H9 (cell line): ENCODE results near the gene BRAF. TPM values are rescaled to one million over a fixed set of nuclear protein-coding genes. Genes with fewer than 3 reads are reported as not detected.

Experiments used
- DNase-seq: peaks from one replicate; pipeline ENCODE4 v3.0.0-alpha.2; 2017
- H2AFZ ChIP-seq: one replicate; pipeline ENCODE4 v1.6.1; 2013; ENCODE audit warnings: mild to moderate bottlenecking, low read length, control low read depth, moderate library complexity
- H2AK5ac ChIP-seq: 2 replicates; pipeline ENCODE4 v1.6.1; 2013; ENCODE audit warnings: low read length, control low read depth, mixed read lengths; ENCODE audit not compliant: insufficient read length
- H2BK120ac ChIP-seq: one replicate; pipeline ENCODE4 v1.6.1; 2013; ENCODE audit warnings: low read depth, mild to moderate bottlenecking, low read length, control low read depth, inconsistent platforms; ENCODE audit not compliant: poor library complexity, severe bottlenecking
- H2BK12ac ChIP-seq: 2 replicates; pipeline ENCODE4 v1.6.1; 2013; ENCODE audit warnings: low read length, control low read depth, mixed read lengths, low read depth; ENCODE audit not compliant: insufficient read length
- H2BK15ac ChIP-seq: 2 replicates; pipeline ENCODE4 v1.6.1; 2013; ENCODE audit warnings: low read depth, low read length, control low read depth
- H2BK20ac ChIP-seq: one replicate; pipeline ENCODE4 v1.6.1; 2013; ENCODE audit warnings: low read depth, mild to moderate bottlenecking, low read length, control low read depth, inconsistent platforms; ENCODE audit not compliant: poor library complexity, severe bottlenecking
- H2BK5ac ChIP-seq: 2 replicates; pipeline ENCODE4 v1.6.1; 2013; ENCODE audit warnings: low read length, control low read depth, mixed read lengths; ENCODE audit not compliant: insufficient read length
- H3K14ac ChIP-seq: 2 replicates; pipeline ENCODE4 v1.6.1; 2013; ENCODE audit warnings: low read length, control low read depth; ENCODE audit not compliant: insufficient read depth
- H3K18ac ChIP-seq: 2 replicates; pipeline ENCODE4 v1.6.1; 2013; ENCODE audit warnings: low read depth, mild to moderate bottlenecking, mixed read lengths, low read length, control low read depth; ENCODE audit not compliant: insufficient read length
- H3K23ac ChIP-seq: 2 replicates; pipeline ENCODE4 v1.6.1; 2013; ENCODE audit warnings: low read length, control low read depth, mixed read lengths, low read depth; ENCODE audit not compliant: insufficient read length
- H3K23me2 ChIP-seq: 2 replicates; pipeline ENCODE4 v1.6.1; 2013; ENCODE audit warnings: low read depth, mild to moderate bottlenecking, mixed read lengths, low read length, control low read depth; ENCODE audit not compliant: insufficient read length, poor library complexity, severe bottlenecking
- H3K27ac ChIP-seq: 2 replicates; pipeline ENCODE4 v1.5.1; 2013; ENCODE audit warnings: low read length, control low read depth, mixed read lengths, low read depth; ENCODE audit not compliant: insufficient read length
- H3K27me3 ChIP-seq: 2 replicates; pipeline ENCODE4 v1.6.1; 2013; ENCODE audit warnings: low read length, control low read depth, inconsistent platforms; ENCODE audit not compliant: insufficient read depth
- H3K4ac ChIP-seq: 2 replicates; pipeline ENCODE4 v1.6.1; 2013; ENCODE audit warnings: low read depth, mild to moderate bottlenecking, control low read depth, inconsistent platforms, low read length, moderate library complexity
- H3K4me1 ChIP-seq: 2 replicates; pipeline ENCODE4 v1.6.1; 2013; ENCODE audit warnings: low read length, control low read depth, inconsistent platforms; ENCODE audit not compliant: insufficient read depth
- H3K4me2 ChIP-seq: 2 replicates; pipeline ENCODE4 v1.6.1; 2013; ENCODE audit warnings: low read length, control low read depth, mixed read lengths; ENCODE audit not compliant: insufficient read length, insufficient read depth
- H3K56ac ChIP-seq: 2 replicates; pipeline ENCODE4 v1.6.1; 2013; ENCODE audit warnings: low read depth, mild to moderate bottlenecking, mixed read lengths, low read length, control low read depth; ENCODE audit not compliant: insufficient read length
- H3K79me1 ChIP-seq: 2 replicates; pipeline ENCODE4 v1.6.1; 2013; ENCODE audit warnings: low read depth, mild to moderate bottlenecking, moderate library complexity, low read length, control low read depth, inconsistent platforms; ENCODE audit not compliant: insufficient read depth, poor library complexity, severe bottlenecking
- H3K79me2 ChIP-seq: 2 replicates; pipeline ENCODE4 v1.6.1; 2013; ENCODE audit warnings: low read length, control low read depth, inconsistent platforms; ENCODE audit not compliant: insufficient read depth
- H3K9ac ChIP-seq: 2 replicates; pipeline ENCODE4 v1.6.1; 2013; ENCODE audit warnings: low read length, control low read depth, mixed read lengths; ENCODE audit not compliant: insufficient read length; ENCODE audit errors: extremely low read depth
- H3K9me3 ChIP-seq: one replicate; pipeline ENCODE4 v1.6.1; 2013; ENCODE audit warnings: low read depth, low read length, inconsistent platforms; ENCODE audit not compliant: control insufficient read depth
- H3T11ph ChIP-seq: one replicate; pipeline ENCODE4 v1.6.1; 2013; ENCODE audit warnings: mild to moderate bottlenecking, low read length, control low read depth, inconsistent platforms
- H4K20me1 ChIP-seq: one replicate; pipeline ENCODE4 v1.6.1; 2013; ENCODE audit not compliant: control insufficient read depth, insufficient read length, insufficient read depth
- H4K5ac ChIP-seq: 2 replicates; pipeline ENCODE4 v1.6.1; 2013; ENCODE audit warnings: low read depth, mild to moderate bottlenecking, mixed read lengths, low read length, control low read depth; ENCODE audit not compliant: insufficient read length
- H4K8ac ChIP-seq: replicated peaks from 2 replicates; pipeline ENCODE4 v1.6.1; 2013; ENCODE audit warnings: low read length, control low read depth, mixed read lengths, low read depth; ENCODE audit not compliant: insufficient read length
- H4K91ac ChIP-seq: 2 replicates; pipeline ENCODE4 v1.6.1; 2013; ENCODE audit warnings: low read depth, mild to moderate bottlenecking, moderate library complexity, mixed read lengths, low read length, control low read depth; ENCODE audit not compliant: insufficient read length
- H3K27ac Mint-ChIP-seq, 3 experiments: 2 replicates in 2 of 3; 3 replicates in 1 of 3; pipeline ENCODE4 v1.8.0; 2020 to 2021; ENCODE audit warnings: mixed read lengths in 3 of 3, mild to moderate bottlenecking in 1 of 3, moderate library complexity in 1 of 3
- H3K27me3 Mint-ChIP-seq: 2 replicates; pipeline ENCODE4 v1.8.0; 2021; ENCODE audit warnings: low read depth, mild to moderate bottlenecking, moderate library complexity, mixed read lengths
- H3K36me3 Mint-ChIP-seq, 3 experiments: 2 replicates in 2 of 3; 3 replicates in 1 of 3; pipeline ENCODE4 v1.8.0; 2020 to 2021; ENCODE audit warnings: low read depth in 3 of 3, mixed read lengths in 3 of 3; ENCODE audit not compliant: insufficient read depth in 1 of 3
- H3K4me1 Mint-ChIP-seq, 2 experiments: 2 replicates each; pipeline ENCODE4 v1.8.0; 2020; ENCODE audit warnings: mixed read lengths in 2 of 2
- H3K4me3 Mint-ChIP-seq, 2 experiments: 2 replicates in 1 of 2; 3 replicates in 1 of 2; pipeline ENCODE4 v1.8.0; 2020 to 2021; ENCODE audit warnings: mild to moderate bottlenecking in 2 of 2, mixed read lengths in 2 of 2, moderate library complexity in 1 of 2
- H3K9me3 Mint-ChIP-seq, 2 experiments: 2 replicates in 1 of 2; 3 replicates in 1 of 2; pipeline ENCODE4 v1.8.0; 2020; ENCODE audit warnings: mild to moderate bottlenecking in 2 of 2, mixed read lengths in 2 of 2, moderate library complexity in 1 of 2
- WGBS: extraction: QIAGEN DNeasy Blood & Tissue Kit; methylation state at CpG from one replicate; pipeline ENCODE4 v1.1.7; 2013; ENCODE audit warnings: missing lambda C conversion rate, low lambda C conversion rate, mixed read lengths; ENCODE audit not compliant: insufficient read length; ENCODE audit errors: extremely low coverage; 5-methylcytosine and 5-hydroxymethylcytosine counted together
- total RNA-seq: library from RNA; stranded (reverse); gene quantifications from 2 replicates; pipeline ENCODE4 v1.2.1, GENCODE V29; 2021
- TF ChIP-seq, protein P1 (sequence below): fragments of 200-600 bp; sonication (generic); conservative IDR thresholded peaks from 3 replicates; pipeline ENCODE4 v1.8.0; 2021; ENCODE audit warnings: antibody characterized with exemption, mild to moderate bottlenecking

Gene BRAF
- total RNA-seq, 1 experiment from 2014 or later: 32.9 TPM

DNA sequence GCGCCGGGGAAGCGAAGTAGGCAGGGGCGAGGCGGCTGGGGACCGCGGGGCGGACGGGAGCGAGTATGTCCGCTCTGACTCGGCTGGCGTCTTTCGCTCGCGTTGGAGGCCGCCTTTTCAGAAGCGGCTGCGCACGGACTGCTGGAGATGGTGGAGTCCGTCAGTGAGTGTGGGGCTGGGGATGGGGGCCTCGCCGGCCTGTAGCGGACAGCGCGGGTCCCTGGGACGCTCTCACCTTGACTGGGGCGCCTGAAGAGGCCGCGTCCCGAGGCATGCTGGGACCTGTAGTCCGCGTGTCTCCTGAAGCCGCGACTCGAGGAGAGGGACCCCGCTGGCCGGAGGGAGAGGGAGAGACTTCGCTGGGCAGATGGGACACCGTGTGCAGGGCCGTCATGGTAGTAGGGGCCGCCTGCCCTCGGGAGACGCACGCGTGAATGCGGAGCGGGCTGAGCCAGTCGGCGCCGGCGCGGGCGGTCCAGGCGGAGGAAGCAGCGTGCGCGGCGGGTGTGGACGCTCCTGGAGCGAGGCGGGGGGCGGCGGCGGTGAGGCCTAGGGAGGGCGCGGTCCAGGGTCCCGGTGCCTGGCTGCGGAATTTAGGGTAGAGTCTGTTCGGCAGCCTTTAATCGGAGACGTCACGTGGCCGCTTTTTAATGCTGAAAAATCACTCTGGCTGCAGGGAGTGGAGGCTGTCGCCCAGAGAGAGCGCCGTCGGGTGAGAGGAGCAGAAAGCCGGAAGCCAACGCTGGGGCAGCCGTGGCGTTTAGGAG is 227.9 kb downstream of the BRAF start, which contains the start of gene NDUFB2:
TSS of gene NDUFB2 (plus strand) at position 29 of the 767 bp plus-strand sequence. CDS start at position 66, 37 bp downstream.
- no peak within 1 kb of the TSS for H2BK5ac ChIP-seq
- Mint-ChIP-seq H3K9me3 (no peaks in the 10 kb centered on the region), H3K27me3 (no peaks in the 10 kb centered on the region; the same call in 1 of the 2 replicates), H3K36me3 (peaks cover 0 to 3% (median 3%) of the 10 kb centered on the region in 3 experiments; a peak in 5 of 7 replicates), H3K4me1 (peaks cover 15 to 17% of the 10 kb centered on the region in 2 experiments), H3K27ac (peak within 1 kb of the TSS; percentile 97 to 99 (median 99)), H3K4me3 (peak within 1 kb of the TSS; percentile 97 to 98)
- H2BK12ac ChIP-seq: peak within 1 kb of the TSS; percentile 3
- TF ChIP-seq, protein P1, sequence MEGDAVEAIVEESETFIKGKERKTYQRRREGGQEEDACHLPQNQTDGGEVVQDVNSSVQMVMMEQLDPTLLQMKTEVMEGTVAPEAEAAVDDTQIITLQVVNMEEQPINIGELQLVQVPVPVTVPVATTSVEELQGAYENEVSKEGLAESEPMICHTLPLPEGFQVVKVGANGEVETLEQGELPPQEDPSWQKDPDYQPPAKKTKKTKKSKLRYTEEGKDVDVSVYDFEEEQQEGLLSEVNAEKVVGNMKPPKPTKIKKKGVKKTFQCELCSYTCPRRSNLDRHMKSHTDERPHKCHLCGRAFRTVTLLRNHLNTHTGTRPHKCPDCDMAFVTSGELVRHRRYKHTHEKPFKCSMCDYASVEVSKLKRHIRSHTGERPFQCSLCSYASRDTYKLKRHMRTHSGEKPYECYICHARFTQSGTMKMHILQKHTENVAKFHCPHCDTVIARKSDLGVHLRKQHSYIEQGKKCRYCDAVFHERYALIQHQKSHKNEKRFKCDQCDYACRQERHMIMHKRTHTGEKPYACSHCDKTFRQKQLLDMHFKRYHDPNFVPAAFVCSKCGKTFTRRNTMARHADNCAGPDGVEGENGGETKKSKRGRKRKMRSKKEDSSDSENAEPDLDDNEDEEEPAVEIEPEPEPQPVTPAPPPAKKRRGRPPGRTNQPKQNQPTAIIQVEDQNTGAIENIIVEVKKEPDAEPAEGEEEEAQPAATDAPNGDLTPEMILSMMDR: no peak
- no peak within 1 kb of the TSS for H2AFZ ChIP-seq
- H3K79me1 ChIP-seq: peaks cover 4% of the 10 kb centered on the region
- no peak within 1 kb of the TSS for H3T11ph ChIP-seq
- WGBS: no CpG with 5 or more reads among the region's 82 CpGs
- H3K23me2 ChIP-seq: peaks cover 5% of the 10 kb centered on the region
- H4K8ac ChIP-seq: no peak within 1 kb of the TSS
- H2AK5ac ChIP-seq: no peak within 1 kb of the TSS
- H3K27me3 ChIP-seq: no peaks in the 10 kb centered on the region
- no peaks in the 10 kb centered on the region for H3K9me3 ChIP-seq
- H3K14ac ChIP-seq: peak within 1 kb of the TSS; percentile 90; the same call in 1 of the 2 replicates
- no peak within 1 kb of the TSS for H4K5ac ChIP-seq
- no peaks in the 10 kb centered on the region for H4K20me1 ChIP-seq
- H2BK15ac ChIP-seq: no peak within 1 kb of the TSS
- no peak within 1 kb of the TSS for H2BK120ac ChIP-seq
- peaks cover 7% of the 10 kb centered on the region; the same call in 1 of the 2 replicates for H3K79me2 ChIP-seq
- H4K91ac ChIP-seq: no peak within 1 kb of the TSS
- H3K27ac ChIP-seq: no peak within 1 kb of the TSS
- peak within 1 kb of the TSS; percentile 63 for H3K4me2 ChIP-seq
- H3K56ac ChIP-seq: no peak within 1 kb of the TSS
- no peak within 1 kb of the TSS for H3K4ac ChIP-seq
- H3K18ac ChIP-seq: peak within 1 kb of the TSS; percentile 96
- H2BK20ac ChIP-seq: no peak within 1 kb of the TSS
- H3K9ac ChIP-seq: peak within 1 kb of the TSS; percentile 67
- H3K23ac ChIP-seq: no peak within 1 kb of the TSS
- peak; percentile 89 for DNase-seq
- no peaks in the 10 kb centered on the region for H3K4me1 ChIP-seq
